GM21423 (cell line): ENCODE data around the gene TBX6.

ENCODE experiments used
- ATAC-seq: cut with Tn5 transposase; IDR thresholded peaks from one replicate; pipeline ENCODE4 v1.9.1; 2021; ENCODE audit warnings: mild to moderate bottlenecking, moderate library complexity; ENCODE audit not compliant: unreplicated experiment

TBX6 gene

GRCh38 chr16:30087181-30087898 is 4.4 kb downstream of the TBX6 start:
- ATAC-seq = no peak

GRCh38 chr16:30086291-30087140 is 5.2 kb downstream of the TBX6 start:
- ATAC-seq = no peak

- no peak for ATAC-seq
These were observed 5.9 kb downstream of the TBX6 start for GRCh38 chr16:30085820-30086219.

- no peak for ATAC-seq
These were observed 6.5 kb downstream of the TBX6 start for GRCh38 chr16:30085247-30085646.

DNA sequence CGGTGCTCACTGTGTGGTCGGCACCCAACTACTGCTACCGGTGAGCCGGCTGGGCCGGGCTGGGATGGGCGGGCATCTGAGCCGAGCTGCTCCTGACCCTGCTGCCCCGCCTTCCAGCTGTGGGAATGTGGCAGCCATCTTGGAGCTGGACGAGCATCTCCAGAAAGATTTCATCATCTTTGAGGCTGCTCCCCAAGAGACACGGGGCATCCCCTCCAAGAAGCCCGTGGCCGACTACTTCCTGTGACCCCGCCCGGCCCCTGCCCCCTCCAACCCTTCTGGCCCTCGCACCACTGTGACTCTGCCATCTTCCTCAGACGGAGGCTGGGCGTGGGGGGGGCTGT is 6.9 kb downstream of the TBX6 start:
- ATAC-seq = no peak

- no peak for ATAC-seq
These were observed 7.5 kb downstream of the TBX6 start for GRCh38 chr16:30084096-30084815.

DNA sequence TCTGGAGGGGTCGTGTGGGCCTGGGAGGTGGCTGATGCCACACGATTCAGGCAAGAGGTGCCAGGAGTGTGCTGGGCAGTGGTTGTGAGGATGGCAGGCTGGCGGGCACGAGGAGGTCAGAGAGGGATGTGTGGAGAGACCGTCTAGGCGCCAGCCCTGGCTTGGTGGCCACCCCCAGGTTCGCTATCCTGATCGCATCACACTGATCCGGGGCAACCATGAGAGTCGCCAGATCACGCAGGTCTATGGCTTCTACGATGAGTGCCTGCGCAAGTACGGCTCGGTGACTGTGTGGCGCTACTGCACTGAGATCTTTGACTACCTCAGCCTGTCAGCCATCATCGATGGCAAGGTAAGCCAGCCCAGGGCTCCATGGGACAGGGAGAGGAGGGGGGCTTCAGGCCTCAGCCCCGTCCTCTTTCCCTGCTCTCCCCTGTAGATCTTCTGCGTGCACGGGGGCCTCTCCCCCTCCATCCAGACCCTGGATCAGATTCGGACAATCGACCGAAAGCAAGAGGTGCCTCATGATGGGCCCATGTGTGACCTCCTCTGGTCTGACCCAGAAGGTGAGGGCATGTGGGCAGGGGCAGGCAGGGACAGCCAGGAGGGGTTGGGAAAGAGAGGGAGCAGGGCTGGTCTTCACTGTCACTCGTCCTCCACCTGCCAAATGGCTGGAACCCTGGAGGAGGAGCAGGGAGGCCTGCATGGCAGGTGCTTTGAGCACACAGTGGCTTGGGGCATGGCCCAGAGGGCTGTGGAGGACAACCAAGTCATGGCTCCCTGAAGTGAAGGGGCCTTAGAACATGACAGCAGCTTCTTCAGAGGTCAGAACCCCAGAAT is 8.3 kb downstream of the TBX6 start:
- ATAC-seq = no peak

- no peak for ATAC-seq
These were observed 9.1 kb downstream of the TBX6 start for GRCh38 chr16:30082545-30083090.

DNA sequence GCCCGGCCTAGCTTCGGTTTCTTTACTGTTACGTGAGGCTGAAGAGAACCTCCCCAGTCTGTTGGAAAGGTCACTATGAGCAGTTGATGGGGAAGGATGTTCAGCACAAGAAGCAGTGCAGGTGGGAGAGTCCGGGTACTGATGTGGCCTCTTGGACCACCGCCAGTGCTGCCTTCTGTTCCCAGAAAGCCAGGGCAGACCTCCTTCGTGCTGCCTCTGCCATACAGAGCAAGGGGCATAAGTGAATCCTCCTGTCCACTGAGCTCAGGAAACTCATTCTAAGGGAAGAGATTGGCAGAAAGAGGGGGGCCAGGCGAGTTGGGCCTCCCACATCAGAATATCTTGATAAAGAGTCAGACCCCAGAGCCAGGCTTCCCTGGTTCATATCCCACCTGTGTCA is 12.2 kb downstream of the TBX6 start:
- ATAC-seq = no peak

- ATAC-seq = no peak
These were observed 13.0 kb downstream of the TBX6 start for GRCh38 chr16:30078744-30079143.

DNA sequence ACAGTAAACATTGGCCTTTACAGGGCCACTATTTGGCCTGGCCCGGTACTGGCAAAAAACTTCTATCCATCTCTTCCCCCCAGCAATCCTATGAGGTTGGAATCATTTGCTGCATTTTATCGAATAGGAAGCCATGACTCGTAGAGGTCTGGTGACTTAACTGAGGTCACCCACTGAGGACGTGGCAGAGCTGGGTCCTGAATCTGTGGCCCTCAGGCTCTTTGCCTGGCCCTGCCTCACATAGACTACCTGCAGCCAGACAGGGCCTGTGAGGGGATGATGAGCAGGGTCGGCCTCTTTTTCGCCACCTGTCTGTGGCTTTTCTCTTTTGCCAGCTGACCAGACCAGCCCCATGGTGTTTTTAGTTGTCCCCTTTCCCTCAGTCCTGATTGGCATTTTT is 14.1 kb downstream of the TBX6 start:
- ATAC-seq = no peak

DNA sequence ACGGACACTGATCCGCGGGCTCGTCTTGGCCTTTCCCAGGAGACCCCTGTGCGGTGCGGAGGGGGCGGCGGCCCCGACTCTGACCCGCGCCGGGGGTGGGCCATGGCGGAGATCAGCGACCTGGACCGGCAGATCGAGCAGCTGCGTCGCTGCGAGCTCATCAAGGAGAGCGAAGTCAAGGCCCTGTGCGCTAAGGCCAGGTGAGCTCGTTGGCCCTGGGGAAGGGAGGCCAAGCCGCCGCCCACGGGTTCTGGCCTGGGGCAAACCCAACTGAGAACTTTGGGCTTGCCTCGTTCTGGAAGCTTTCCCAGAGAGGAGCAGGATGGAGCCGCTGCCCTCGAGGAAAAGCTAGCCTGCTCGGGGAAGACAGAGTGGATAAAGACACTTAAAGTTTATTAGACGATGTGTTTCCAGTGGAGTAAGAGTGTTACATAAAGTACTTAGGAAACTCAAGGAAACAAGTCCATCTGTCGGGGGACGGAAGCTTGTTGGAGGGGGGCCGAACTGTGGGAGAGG is 15.4 kb downstream of the TBX6 start:
- ATAC-seq = peak; percentile 24

DNA sequence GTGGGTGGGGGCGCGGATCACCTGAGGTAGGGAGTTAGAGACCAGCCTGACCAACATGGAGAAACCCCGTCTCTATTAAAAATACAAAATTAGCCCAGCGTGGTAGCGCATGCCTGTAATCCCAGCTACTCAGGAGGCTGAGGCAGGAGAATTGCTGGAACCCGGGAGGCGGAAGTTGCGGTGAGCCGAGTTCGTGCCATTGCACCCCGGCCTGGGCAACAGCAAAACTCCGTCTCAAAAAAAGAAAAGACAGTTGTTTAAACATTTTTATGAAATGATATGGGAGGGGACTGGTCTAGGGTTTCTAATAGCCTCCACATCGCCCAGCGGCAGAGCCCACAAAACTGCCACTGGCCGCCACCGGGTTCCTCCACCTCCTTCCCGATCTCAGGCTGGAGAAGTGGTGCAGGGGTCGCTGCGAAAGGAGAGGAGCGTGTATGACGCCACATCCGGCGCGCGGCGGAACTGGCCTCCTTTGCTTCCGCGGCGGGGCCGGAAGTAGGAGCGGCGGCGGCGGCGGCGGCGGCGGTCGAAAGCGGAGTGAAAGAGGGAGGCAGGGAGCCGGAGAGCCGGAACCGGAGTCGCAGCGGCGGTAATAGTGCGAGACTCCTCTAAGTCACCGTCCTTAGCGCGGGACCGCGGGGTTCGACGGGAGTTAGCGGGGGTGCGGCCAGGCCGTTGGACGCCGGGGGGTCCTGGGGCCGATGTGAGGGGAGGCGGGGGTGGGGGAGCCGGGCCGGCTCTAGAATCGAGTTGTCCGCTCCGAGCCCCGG is 16.0 kb downstream of the TBX6 start, which contains the start of gene PPP4C:
PPP4C (plus strand) TSS at position 492 of the 773 bp plus-strand sequence. CDS start 384 bp downstream, outside the sequence.
- ATAC-seq = peak; percentile 82

- no peak for ATAC-seq
These were observed 21.2 kb downstream of the TBX6 start for GRCh38 chr16:30070490-30070889.

DNA sequence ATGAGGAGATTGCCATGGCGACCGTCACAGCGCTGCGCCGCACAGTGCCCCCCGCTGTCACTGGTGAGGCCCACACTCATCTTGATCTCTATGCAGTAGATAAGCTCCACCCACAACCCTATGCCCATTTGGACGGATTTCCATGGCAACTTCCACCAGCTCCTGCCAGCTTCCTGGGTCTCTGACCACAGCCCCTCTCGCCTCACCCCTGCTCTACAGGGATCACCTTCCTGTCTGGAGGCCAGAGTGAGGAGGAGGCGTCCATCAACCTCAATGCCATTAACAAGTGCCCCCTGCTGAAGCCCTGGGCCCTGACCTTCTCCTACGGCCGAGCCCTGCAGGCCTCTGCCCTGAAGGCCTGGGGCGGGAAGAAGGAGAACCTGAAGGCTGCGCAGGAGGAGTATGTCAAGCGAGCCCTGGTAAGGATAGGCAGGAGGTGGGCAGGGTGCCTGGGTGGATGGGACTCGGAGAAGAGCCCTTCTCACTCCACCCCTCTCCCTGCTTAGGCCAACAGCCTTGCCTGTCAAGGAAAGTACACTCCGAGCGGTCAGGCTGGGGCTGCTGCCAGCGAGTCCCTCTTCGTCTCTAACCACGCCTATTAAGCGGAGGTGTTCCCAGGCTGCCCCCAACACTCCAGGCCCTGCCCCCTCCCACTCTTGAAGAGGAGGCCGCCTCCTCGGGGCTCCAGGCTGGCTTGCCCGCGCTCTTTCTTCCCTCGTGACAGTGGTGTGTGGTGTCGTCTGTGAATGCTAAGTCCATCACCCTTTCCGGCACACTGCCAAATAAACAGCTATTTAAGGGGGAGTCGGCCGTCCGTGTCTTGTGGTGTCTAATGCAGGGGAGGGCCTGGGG is 21.9 kb downstream of the TBX6 start:
- no peak for ATAC-seq

- ATAC-seq = no peak
These were observed 22.7 kb downstream of the TBX6 start for GRCh38 chr16:30068750-30069610.

DNA sequence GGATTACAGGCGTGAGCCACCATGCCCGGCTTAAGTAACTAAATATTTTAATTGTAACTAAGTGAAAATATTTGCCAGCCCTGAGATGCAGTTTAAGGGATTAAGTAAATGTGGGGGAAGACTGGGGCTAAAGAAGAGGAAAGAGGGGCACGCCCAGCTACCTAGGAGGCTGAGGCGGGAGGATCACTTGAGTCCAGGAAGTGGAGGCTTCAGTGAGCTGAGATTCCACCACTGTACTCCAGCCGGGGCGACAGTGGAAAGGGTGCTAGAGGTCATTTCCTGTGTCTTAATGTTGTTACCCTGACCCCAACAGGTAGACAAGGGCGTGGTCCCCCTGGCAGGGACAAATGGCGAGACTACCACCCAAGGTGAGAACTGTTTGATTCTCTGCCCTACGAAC is 23.4 kb downstream of the TBX6 start:
- no peak for ATAC-seq

DNA sequence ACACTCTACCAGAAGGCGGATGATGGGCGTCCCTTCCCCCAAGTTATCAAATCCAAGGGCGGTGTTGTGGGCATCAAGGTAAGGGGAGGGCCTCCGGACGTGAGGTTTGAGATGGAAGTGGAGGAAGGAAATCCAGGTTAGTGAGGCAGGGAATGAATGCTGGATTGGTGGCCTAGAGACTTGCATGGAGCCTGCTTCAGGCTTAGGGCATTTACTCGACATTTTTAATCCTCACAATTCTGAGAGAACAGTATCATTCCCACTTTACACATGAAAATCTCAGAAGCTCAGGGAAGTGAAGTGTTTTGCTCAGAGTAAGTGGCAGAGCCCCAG is 24.2 kb downstream of the TBX6 start:
- ATAC-seq = no peak
